Mononuclear cell (primary cell): ENCODE measurements around the gene UPK1B. TPM values are rescaled to one million over a fixed set of nuclear protein-coding genes. Genes with fewer than 3 reads are reported as not detected.
"Not testable (repeated sequence)": the region's sequence is repeated elsewhere in the genome, so short reads cannot be mapped to it uniquely, and the experiment has no call there.

ENCODE experiments used
- H3K27me3 ChIP-seq: 2 replicates; pipeline ENCODE4 v1.6.0; 2011; ENCODE audit warnings: low read length, control low read depth; ENCODE audit not compliant: insufficient read depth
- H3K4me1 ChIP-seq: 2 replicates; pipeline ENCODE4 v1.5.1; 2011; ENCODE audit warnings: mild to moderate bottlenecking, low read length, control low read depth; ENCODE audit not compliant: insufficient read depth
- H3K4me3 ChIP-seq: 2 replicates; pipeline ENCODE4 v1.5.1; 2011; ENCODE audit warnings: mild to moderate bottlenecking, low read length, moderate library complexity
- H3K9me3 ChIP-seq: 2 replicates; pipeline ENCODE4 v1.5.1; 2011; ENCODE audit warnings: low read depth, mild to moderate bottlenecking, control low read depth, low read length
- total RNA-seq: library from RNA; depleted of rRNA; stranded (reverse); fragments of >200 nt; gene quantifications from one replicate; pipeline ENCODE4 v1.2.3, GENCODE V29; 2012

The UPK1B gene
- total RNA-seq, 1 donor = 0.10 TPM

DNA sequence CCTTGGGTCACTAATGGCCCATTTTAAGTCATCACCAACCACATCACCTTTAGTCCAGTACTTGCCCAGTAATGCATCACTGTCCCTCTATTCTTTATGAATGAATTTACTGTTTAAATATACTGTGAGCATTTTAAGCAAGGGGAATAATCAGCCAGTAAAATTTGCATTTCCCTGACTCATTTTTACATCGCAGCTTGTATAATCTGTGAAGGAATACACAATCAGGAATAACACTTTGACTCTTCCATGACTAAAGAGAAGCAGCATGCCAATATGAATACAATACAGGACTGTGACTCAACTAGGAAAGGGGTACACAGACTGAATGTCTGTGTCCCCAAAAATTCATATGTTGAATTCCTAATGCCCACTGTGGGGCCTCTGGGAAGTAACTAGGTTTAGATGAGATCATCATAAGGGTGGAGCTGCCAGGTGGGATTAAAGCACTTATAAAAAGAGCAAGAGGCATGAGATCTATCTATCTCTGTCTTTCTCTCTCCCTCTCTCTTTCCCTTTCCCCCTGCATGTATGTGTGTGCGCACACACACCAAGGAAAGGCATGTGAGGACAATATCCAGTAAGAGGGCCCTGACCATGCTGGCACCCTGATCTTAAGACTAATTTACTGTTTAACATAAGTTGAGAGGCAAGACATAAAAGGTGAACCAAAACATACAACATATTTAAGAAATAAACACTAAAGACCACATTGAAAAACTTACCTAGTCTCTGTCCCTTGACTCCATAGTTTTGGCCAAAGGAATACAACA, 55.2 kb downstream of the UPK1B start:
- Histone ChIP-seq H3K27me3 (no peaks in the 10 kb centered on the region), H3K4me3 (no peak overlapping the region), H3K9me3 (no peaks in the 10 kb centered on the region), H3K4me1 (no peaks in the 10 kb centered on the region)

DNA sequence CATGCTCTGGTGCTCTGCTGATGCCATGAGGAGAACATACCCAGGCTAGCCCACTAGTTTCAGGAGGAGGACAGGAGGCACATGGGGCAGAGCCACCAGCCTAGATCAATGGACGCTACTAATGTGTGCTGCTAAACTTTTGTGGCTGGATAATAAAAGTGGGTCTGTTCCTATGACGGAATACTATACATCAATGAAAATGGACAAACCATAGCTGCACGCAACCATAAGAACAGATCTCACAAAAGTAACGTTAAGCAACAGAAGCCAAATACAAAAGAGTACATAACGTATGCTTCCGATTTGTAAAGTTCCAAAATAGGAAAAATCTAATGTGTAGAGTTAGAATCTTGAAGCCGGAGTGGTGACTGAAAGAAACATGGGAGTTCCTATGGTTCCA, 55.8 kb downstream of the UPK1B start:
- Histone ChIP-seq H3K4me3 (no peak overlapping the region), H3K27me3 (no peaks in the 10 kb centered on the region), H3K4me1 (no peaks in the 10 kb centered on the region), H3K9me3 (no peaks in the 10 kb centered on the region)

DNA sequence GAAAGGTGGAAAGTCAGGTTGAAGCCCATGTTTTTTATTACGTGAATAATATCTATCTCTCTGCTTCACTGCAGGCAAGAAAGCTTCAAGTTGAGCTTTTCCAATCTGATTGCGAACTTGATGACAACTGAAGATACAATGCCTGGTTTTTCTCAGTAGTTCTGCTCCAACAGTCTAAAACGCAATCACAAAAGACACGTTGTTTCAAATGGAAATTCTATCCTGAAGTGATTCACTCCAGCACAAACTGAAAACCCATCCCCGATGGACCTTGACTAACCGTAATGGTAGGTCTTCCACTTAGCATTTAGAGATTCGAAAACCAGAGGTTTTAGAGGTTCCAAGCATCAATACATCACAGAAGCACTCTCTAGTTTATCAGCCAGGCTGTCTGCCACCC, 56.7 kb downstream of the UPK1B start:
- Histone ChIP-seq H3K4me1 (no peaks in the 10 kb centered on the region), H3K4me3 (no peak overlapping the region), H3K9me3 (no peaks in the 10 kb centered on the region), H3K27me3 (no peaks in the 10 kb centered on the region)

DNA sequence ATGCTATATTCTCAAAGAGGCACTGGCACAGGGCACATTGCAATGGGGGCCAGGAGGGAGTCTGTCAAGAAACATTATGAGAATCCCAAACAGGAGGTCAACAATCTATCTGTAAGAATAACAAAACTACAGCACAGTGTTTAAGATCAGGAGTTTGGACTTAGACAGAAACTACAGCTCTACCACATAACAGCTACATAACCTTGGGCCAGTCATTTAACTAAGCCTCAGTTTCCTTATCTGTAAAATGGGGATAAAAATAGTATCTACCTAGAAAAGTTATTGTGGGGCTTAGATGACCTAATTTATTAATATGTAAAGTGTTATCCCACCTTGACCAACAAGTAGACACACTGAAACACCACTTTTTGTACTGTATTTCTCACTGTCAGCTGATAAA, 57.3 kb downstream of the UPK1B start:
- Histone ChIP-seq H3K4me3 (no peak overlapping the region), H3K4me1 (peaks cover 4% of the 10 kb centered on the region), H3K27me3 (no peaks in the 10 kb centered on the region), H3K9me3 (no peaks in the 10 kb centered on the region)

DNA sequence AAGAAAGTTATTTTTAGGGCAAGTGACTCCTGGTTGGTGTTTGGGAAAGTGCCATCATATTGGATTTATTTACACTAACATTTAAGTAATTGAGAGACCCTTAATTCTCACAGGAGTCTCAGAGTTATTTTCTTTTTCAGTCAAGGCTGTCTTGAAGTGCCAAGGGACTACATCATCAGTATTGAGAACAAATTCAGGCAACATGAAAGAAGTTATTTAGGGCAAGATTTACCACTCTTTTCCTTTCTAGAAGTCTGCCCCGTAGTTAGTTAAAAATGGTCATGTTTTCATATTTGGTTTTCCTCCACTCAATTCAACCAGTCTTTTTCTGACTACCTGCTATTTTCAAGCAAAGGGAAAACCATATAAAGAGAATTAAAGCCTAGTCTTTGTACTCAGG, 61.2 kb downstream of the UPK1B start:
- Histone ChIP-seq H3K9me3 (no peaks in the 10 kb centered on the region), H3K4me1 (peaks cover 28% of the 10 kb centered on the region), H3K4me3 (no peak overlapping the region), H3K27me3 (no peaks in the 10 kb centered on the region)

DNA sequence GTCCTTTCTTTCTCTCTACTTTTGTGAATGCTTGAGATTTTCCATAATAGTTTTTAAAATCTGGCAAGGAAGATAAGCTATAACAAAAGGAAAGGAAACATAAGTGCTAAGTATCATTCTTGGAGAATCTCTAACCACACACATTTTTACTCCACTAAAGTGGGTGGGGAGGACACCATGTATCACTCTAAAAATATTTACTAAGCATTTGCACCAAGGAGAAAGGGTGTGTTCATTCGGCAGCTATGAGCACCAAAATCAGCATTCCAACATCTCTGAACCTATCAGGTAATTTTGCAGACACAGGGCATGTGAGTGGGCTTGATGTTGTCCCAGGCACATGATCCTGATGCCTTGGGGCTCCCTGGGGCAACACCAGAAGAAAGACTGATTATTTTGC, 61.8 kb downstream of the UPK1B start:
- peaks cover 34% of the 10 kb centered on the region for H3K4me1 ChIP-seq
- no peaks in the 10 kb centered on the region for H3K9me3 ChIP-seq
- no peaks in the 10 kb centered on the region for H3K27me3 ChIP-seq
- H3K4me3 ChIP-seq = no peak overlapping the region

DNA sequence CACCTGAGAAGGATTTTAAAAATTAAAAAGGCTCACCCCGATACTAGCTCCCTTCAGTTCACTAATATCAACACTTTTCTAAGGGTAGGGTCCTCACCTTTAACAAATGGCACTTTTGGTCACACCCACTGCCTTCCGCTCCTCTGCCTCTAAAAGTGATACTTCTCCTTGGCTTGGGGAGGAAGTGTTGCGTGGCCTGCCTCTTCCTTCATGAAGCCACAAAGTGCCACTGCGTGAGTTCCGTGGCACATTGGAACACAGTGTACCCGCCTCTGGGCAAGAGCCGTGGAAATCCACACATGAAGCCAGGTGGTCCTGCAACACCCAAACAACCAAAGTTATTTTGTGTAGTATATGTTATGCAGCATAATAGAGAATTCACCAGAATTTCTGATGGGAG, 63.4 kb downstream of the UPK1B start:
- H3K27me3 ChIP-seq = no peaks in the 10 kb centered on the region

DNA sequence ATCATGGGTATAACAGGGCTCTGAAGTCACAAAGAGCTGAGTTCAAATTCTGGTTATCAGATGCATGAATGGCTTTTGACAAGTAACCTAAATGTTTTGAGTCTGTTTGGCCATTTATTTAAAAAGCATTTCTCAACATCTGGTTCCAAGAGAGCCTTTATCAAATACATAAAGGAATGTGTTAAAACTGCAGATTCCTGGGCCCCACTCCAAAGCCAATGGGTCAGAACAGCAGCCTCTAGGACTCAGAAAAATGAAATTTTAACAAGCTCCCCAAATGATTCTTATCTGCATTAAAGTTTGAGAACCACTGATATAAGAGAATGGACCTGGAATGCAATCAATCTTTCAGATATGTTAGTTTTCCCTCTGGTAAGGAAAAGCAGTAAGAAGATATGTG, 63.9 kb downstream of the UPK1B start:
- H3K4me1 ChIP-seq = peaks cover 44% of the 10 kb centered on the region
- H3K9me3 ChIP-seq = no peaks in the 10 kb centered on the region
- no peaks in the 10 kb centered on the region for H3K27me3 ChIP-seq
- H3K4me3 ChIP-seq = no peak overlapping the region

More for the DNA sequence above, 63.4 kb downstream of the UPK1B start:
- Histone ChIP-seq H3K9me3 (no peaks in the 10 kb centered on the region), H3K4me3 (no peak overlapping the region), H3K4me1 (peaks cover 44% of the 10 kb centered on the region)

DNA sequence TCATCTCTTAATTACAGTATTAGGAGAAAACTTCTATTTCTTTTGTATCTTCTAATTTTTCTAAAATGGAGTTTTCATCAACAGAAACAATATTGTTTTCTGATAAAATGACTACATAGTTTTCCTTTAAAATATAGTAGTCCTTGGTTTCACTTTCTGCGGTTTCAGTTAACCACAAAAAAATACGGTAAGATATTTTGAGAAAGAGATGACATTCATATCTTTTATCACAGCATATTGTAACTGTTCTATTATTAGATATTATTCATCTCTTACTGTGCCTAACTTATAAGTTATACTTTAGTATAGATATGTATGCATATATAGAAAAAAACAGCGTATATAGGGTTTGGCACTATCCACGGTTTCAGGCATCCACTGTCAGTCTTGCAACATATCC, 65.0 kb downstream of the UPK1B start:
- H3K27me3 ChIP-seq = no peaks in the 10 kb centered on the region
- H3K4me1 ChIP-seq = peaks cover 44% of the 10 kb centered on the region
- H3K4me3 ChIP-seq = no peak overlapping the region
- no peaks in the 10 kb centered on the region for H3K9me3 ChIP-seq

DNA sequence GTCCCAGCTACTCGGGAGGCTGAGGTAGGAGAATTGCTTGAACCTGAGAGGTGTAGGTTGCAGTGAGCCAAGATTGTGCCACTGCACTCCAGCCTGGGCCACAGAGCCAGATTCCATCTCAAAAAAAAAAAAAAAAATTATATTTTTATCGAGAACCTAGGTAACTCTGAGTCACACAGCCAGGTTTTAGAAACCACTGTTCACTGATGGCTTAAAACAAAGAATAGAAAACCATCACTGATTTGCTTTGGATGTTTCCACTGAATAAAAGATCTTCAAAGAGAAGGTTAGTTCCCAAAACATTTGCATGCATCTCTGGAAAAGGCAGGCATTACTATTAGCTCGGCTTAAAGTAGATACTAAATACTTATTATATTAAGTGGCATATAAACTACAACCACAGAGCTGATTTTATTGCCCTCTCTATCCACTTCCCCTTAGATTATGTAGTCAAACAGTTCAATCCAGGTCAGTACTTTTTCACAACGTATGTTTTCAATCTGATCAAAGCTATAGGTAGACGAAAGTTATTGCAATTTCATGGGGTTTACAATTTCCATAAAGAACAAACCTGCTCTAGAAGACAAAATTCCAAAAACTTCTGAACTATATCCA, 65.9 kb downstream of the UPK1B start:
- Histone ChIP-seq H3K27me3 (no peaks in the 10 kb centered on the region), H3K9me3 (no peaks in the 10 kb centered on the region), H3K4me3 (peak overlapping the region; percentile 77), H3K4me1 (peaks cover 44% of the 10 kb centered on the region)

DNA sequence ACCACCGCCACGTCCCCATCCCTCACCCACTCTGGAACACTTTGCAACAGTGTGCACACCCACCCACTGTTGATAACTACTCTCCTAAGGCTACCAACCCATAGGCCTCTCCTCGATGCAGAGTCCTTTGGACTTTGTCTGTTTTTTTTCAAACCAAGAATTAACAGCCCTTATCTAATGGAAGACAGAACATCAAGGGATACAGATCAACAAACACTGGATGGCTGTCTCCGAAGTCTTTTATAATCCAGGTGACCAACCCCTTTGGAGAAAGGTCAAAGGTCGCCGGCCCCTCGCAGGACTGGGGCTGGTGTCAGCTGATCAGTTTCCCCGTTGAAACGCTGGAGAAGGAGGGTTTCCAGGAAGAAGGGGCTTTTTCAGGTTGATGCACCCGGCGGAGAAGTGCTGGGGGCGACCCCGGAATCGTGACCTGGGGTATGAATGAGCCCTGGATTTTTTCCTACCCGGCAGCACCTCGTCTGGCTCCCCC, 66.7 kb downstream of the UPK1B start:
- peaks cover 44% of the 10 kb centered on the region for H3K4me1 ChIP-seq
- H3K4me3 ChIP-seq = peak overlapping the region; percentile 77
- H3K9me3 ChIP-seq = no peaks in the 10 kb centered on the region
- no peaks in the 10 kb centered on the region for H3K27me3 ChIP-seq

DNA sequence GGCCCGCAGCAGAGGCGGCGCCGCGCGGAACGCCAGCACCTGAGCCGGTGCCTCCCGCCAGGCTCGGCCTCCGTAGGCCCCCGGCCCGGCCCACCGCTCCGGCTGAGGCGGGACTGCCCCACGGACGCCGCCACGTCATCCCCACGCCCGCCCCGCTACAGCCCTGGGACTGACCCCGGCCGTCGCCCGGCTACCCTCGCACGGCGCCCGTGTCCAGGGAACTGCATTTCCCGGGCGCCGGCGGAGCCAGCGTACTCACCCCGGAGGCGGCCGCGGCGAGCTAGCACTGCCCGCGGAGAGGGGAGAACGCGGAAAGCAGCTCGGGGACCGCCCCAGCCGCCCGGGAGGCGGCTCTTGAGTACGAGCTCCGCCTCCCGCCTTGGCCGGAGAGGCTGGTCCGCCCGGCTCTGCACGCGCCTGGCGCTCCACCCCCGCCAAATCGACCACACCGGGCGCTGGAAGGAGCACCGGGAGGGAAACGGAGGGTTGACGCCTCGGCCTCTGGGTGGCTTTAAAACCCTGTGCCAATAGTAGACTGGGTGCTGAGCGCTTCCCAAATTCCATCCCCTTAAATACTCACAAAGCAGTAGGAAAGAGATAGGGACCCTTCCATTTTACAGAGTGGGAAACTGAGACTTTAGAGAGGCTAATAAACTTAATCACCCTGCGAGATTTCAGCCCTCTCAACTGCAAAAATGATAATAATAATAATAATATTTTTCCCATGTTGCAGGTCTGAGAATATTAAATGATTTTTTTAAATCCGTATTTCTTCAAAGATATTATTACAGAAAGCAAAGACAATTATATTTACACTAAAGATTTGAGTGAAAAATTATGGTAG, 67.4 kb downstream of the UPK1B start, which contains the start of gene B4GALT4:
B4GALT4 (minus strand) TSS at position 288 of the 844 bp plus-strand sequence. CDS start 10,779 bp downstream, outside the sequence.
- Histone ChIP-seq H3K4me1 (peaks cover 40% of the 10 kb centered on the region), H3K4me3 (peak within 1 kb of the TSS; percentile 77), H3K27me3 (no peaks in the 10 kb centered on the region), H3K9me3 (no peaks in the 10 kb centered on the region)

DNA sequence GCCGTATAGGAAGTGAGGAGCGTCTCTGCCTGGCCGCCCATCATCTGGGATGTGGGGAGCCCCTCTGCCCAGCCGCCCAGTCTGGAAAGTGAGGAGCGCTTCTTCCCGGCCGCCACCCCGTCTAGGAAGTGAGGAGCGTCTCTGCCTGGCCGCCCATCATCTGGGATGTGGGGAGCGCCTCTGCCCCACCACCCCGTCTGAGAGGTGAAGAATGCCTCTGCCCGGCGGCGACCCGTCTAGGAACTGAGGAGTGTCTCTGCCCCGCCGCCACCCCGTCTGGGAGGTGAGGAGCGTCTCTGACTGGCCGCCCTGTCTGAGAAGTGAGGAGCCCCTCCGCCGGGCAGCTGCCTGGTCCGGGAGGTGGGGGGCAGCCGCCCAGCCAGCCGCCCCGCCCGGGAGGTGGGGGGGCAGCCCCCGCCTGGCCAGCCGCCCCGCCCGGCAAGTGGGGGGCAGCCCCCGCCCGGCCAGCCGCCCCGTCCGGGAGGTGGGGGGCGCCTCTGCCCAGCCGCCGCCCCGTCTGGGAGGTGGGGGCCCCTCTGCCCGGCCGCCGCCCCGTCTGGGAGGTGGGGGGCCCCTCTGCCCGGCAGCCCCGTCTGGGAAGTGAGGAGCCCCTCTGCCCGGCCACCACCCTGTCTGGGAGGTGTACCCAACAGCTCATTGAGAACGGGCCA, 69.1 kb downstream of the UPK1B start:
- H3K9me3 ChIP-seq, H3K4me3 ChIP-seq, H3K27me3 ChIP-seq: not testable (repeated sequence)
- peaks cover 31% of the 10 kb centered on the region for H3K4me1 ChIP-seq

DNA sequence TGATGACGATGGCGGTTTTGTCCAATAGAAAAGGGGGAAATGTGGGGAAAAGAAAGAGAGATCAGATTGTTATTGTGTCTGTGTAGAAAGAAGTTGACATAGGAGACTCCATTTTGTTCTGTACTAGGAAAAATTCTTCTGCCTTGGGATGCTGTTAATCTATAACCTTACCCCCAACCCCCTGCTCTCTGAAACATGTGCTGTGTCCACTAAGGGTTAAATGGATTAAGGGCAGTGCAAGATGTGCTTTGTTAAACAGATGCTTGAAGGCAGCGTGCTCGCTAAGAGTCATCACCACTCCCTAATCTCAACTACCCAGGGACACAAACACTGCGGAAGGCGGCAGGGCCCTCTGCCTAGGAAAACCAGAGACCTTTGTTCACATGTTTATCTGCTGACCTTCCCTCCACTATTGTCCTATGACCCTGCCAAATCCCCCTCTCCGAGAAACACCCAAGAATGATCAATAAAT, 69.7 kb downstream of the UPK1B start:
- H3K9me3 ChIP-seq, H3K27me3 ChIP-seq, H3K4me3 ChIP-seq: not testable (repeated sequence)
- H3K4me1 ChIP-seq = peaks cover 27% of the 10 kb centered on the region
